ENCODE measurements around the gene CNTFR.

CNTFR gene

DNA sequence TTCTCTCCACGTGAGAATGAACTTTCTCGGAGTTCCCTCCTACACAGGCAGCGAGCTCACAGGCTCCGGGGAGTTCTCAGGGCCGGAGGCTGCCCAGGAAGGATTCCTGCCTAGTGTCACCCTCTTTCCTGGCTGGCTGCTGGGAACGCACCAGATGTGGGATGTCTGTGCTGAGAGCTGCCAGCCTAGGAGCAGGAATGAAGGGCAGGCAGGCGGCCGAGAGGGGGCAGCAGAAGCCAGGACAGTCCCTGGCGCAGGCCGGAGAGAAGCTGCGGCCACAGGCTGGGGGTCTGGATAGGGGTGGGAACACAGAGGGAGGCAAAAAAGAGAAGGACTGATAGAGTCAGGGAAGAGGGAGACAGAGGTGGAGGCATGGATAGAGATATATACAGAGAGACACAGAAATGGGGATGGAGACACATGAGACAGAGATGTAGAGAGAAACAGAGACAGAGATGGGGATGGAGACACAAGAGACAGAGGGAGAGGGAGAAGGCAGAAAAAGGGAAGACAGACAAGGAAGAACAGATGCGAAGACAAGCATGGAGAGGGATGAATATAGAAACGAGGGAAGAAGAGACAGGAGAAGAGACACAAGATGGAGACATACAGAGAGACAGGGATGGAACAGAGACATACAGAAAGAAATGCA, 41.4 kb downstream of the CNTFR start:
- TF ChIP-seq RAD21 (IDR thresholded peaks at IDR 0.05; ENCODE audit: low read depth) (peak; percentile 94), MAX (IDR thresholded peaks at IDR 0.05) (no peak)

GRCh38 chr9:34546834-34547827, 42.4 kb downstream of the CNTFR start:
- TF ChIP-seq RAD21 (IDR thresholded peaks at IDR 0.05; ENCODE audit: low read depth), result peak; percentile 72
- TF ChIP-seq, protein P1, sequence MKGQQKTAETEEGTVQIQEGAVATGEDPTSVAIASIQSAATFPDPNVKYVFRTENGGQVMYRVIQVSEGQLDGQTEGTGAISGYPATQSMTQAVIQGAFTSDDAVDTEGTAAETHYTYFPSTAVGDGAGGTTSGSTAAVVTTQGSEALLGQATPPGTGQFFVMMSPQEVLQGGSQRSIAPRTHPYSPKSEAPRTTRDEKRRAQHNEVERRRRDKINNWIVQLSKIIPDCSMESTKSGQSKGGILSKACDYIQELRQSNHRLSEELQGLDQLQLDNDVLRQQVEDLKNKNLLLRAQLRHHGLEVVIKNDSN (IDR thresholded peaks at IDR 0.05), result peak; percentile 28; the same call in 1 of the 2 replicates
- TF ChIP-seq FOXM1 (IDR thresholded peaks at IDR 0.05; ENCODE audit: borderline replicate concordance, low read depth), result no peak

DNA sequence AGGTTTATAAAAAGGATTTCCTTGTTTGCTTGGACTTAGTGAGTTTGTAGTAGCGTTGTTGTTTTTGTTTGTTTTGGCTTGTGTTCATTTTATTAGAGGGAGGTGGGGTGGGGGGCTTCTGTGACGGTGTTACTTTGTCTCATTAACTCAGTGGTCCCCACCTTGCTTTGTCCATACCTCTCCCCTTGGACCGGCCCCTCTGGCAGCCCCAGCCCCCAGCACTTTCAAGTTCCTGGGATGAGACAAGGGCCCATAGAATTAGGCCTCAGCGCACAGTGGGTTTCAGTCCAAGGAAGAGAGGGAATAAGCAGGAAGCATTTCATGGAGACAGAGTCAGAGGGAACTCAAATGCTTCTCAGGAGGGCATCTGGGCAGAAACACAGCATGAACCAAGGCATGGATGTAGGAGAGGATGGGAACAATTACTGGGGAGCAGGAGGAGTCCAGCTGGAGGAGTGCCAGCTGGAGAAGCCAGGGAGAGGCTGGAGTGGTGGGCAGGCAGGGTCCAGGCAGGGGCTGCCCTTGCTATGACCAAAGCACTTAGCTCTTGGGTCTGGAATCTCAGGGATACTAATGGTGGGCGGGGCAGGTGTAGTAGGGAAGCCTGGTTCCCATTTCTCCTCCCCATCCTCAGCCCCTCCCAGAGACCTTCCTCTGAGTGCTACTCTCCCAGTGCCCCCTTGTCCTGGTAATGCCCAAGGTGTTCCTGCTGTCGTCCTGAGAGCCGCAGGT, 43.3 kb downstream of the CNTFR start:
- TF ChIP-seq NFIC (IDR thresholded peaks at IDR 0.05), result no peak
- no peak for TF ChIP-seq MAX (IDR thresholded peaks at IDR 0.05)
- TF ChIP-seq FOXM1 (IDR thresholded peaks at IDR 0.05; ENCODE audit: borderline replicate concordance, low read depth), result no peak
- no peak for TF ChIP-seq EP300 (IDR thresholded peaks at IDR 0.05; ENCODE audit: borderline replicate concordance)

DNA sequence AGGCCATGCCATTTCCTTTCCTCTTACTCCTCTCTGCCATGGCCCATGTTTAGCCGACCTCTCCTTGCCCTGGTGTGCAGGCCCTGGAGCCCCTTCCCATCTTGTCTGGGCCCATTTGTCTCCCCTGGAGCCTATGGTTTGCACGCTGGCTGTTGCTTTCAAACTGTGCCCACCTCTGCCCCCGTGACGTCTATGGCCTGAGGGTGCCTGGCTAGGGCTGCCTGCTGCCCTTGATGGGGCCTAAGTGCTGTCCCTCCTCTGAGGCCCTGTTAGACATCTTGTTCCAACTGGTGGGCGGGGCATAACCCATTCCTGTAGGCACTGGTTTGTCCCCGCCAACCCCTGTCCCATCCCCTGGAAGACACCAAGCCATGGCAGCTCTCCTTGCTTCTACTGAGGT, 44.0 kb downstream of the CNTFR start:
- TF ChIP-seq REST (IDR thresholded peaks at IDR 0.05; ENCODE audit: low read depth), result no peak

GRCh38 chr9:34544035-34544434, 45.5 kb downstream of the CNTFR start:
- TF ChIP-seq TEAD4 (IDR thresholded peaks at IDR 0.05), result no peak
- no peak for TF ChIP-seq EP300 (IDR thresholded peaks at IDR 0.05; ENCODE audit: borderline replicate concordance)
- no peak for TF ChIP-seq ZBTB7A (IDR thresholded peaks at IDR 0.05; ENCODE audit: low read depth)
- no peak for TF ChIP-seq FOXM1 (IDR thresholded peaks at IDR 0.05; ENCODE audit: borderline replicate concordance, low read depth)
- no peak for TF ChIP-seq NFIC (IDR thresholded peaks at IDR 0.05)

- TF ChIP-seq ZBTB7A (IDR thresholded peaks at IDR 0.05; ENCODE audit: low read depth) (no peak), NFIC (IDR thresholded peaks at IDR 0.05) (no peak), TAF1 (IDR thresholded peaks at IDR 0.05; ENCODE audit: low read depth) (no peak), FOXM1 (IDR thresholded peaks at IDR 0.05; ENCODE audit: borderline replicate concordance, low read depth) (no peak), TCF12 (IDR thresholded peaks at IDR 0.05; ENCODE audit: low read depth) (no peak), RAD21 (IDR thresholded peaks at IDR 0.05; ENCODE audit: low read depth) (no peak), EGR1 (IDR thresholded peaks at IDR 0.05) (no peak), EP300 (IDR thresholded peaks at IDR 0.05; ENCODE audit: borderline replicate concordance) (no peak), YY1 (IDR thresholded peaks at IDR 0.05; ENCODE audit: low read depth) (no peak), MAX (IDR thresholded peaks at IDR 0.05) (no peak), CEBPB (IDR thresholded peaks at IDR 0.05) (no peak)
- TF ChIP-seq, protein P1 (IDR thresholded peaks at IDR 0.05), result no peak
Observed at GRCh38 chr9:34541540-34541939, 48.0 kb downstream of the CNTFR start.

DNA sequence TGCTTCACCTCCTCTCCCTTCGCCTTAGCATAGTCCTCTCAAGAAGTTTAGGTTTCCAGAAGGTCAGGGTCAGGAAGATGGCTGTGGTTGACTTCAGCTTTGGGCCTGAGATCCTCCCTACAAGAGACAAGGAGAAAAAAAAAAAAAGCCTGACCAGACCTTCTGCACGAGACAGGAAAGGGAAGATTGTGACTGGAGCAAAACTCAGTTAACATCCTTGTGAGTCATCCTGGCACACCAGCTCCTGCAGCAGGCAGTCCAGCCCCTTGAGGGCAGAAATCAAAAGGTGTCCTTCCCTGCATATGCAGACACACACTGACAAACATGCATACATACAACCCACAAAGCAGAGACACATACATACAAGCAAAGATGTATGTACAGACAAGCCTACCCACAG, 48.7 kb downstream of the CNTFR start:
- TF ChIP-seq TEAD4 (IDR thresholded peaks at IDR 0.05) (no peak), MAX (IDR thresholded peaks at IDR 0.05) (no peak), REST (IDR thresholded peaks at IDR 0.05; ENCODE audit: low read depth) (no peak), EP300 (IDR thresholded peaks at IDR 0.05; ENCODE audit: borderline replicate concordance) (no peak), YY1 (IDR thresholded peaks at IDR 0.05; ENCODE audit: low read depth) (no peak), TAF1 (IDR thresholded peaks at IDR 0.05; ENCODE audit: low read depth) (no peak), FOXM1 (IDR thresholded peaks at IDR 0.05; ENCODE audit: borderline replicate concordance, low read depth) (no peak), RAD21 (IDR thresholded peaks at IDR 0.05; ENCODE audit: low read depth) (no peak), NFIC (IDR thresholded peaks at IDR 0.05) (no peak), CEBPB (IDR thresholded peaks at IDR 0.05) (no peak)

Data from Ishikawa (cell line).